Stimulated activated CD4-positive, alpha-beta T cell treated with anti-CD3 and anti-CD28 coated beads, Interleukin-4, amount 100 ng/mL, for 48 hours (primary cell): Measurements from ENCODE around the gene GALK1.
"Not testable (repeated sequence)": the region's sequence is repeated elsewhere in the genome, so short reads cannot be mapped to it uniquely, and the experiment has no call there.

Experiments used
- DNase-seq, 2 donors: peaks; one replicate each; pipeline ENCODE4 v3.0.0-alpha.2; 2020; ENCODE audit warnings: low read depth in 2 of 2

GALK1 gene

DNA sequence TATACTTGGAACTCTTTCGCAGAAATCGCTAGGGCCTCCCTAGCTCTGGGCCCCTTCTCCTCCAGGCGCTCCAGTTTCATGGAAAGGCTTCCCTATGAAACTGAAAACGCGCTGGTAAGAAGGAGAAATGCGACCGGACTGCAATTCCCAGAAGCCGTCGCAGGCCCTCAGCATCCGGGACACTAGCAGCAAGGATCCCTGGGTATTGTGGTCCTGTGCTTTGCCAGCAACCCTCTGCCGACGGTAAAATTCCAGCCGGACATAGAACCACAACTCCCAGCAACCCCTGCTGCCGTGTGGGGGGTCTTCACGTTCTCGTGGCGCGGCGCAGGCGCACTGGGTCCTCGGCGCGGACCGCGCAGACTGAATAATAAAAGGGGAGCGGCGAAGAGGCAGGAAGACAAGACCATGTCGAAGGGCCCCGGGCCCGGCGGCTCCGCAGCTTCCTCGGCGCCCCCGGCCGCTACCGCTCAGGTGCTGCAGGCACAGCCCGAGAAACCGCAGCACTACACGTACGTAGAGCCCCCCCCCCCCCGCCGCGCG lies 19.6 kb upstream of the GALK1 start, which contains the start of gene UNK:
Gene UNK (plus strand): TSS at position 334 of the 543 bp plus-strand sequence. CDS start 75 bp downstream, at position 409.
- DNase-seq: peak; percentile 86 to 92

DNA sequence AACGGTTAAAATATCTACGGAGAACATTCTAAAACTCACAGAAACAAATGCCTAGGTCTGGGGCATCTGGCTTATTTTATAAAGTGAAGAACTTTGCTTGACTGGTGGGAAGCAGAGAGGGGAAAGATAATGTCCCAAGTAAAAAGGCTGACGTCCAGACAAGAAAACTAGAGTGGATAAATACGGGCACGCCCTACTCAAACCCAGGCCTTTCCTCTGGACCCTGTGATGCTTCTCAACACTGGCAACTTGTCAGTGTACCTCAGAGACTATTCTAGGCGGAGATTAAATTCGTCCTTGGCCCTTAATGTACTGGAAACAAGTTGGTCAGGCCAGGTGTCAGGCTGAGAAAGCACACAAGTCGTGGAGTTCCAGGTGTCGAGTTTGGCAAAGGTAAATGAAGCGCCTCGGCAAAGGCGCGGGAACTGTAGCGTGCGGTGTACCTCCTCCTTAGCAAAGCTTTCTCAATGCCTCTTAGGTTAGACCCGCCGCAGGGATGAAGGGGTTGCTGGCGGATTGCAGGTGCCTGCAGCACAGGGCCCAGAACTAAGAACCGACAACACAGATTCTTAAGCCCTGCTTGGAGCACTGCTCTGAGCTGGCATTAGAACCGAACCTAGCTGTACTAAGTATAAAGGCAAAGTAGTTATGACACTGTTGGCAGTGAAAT lies 18.9 kb upstream of the GALK1 start:
- DNase-seq: no peak

GRCh38 chr17:75783069-75783783 lies 18.2 kb upstream of the GALK1 start:
- no peak for DNase-seq

- no peak for DNase-seq
Observed at GRCh38 chr17:75779987-75780889, 15.2 kb upstream of the GALK1 start.

DNA sequence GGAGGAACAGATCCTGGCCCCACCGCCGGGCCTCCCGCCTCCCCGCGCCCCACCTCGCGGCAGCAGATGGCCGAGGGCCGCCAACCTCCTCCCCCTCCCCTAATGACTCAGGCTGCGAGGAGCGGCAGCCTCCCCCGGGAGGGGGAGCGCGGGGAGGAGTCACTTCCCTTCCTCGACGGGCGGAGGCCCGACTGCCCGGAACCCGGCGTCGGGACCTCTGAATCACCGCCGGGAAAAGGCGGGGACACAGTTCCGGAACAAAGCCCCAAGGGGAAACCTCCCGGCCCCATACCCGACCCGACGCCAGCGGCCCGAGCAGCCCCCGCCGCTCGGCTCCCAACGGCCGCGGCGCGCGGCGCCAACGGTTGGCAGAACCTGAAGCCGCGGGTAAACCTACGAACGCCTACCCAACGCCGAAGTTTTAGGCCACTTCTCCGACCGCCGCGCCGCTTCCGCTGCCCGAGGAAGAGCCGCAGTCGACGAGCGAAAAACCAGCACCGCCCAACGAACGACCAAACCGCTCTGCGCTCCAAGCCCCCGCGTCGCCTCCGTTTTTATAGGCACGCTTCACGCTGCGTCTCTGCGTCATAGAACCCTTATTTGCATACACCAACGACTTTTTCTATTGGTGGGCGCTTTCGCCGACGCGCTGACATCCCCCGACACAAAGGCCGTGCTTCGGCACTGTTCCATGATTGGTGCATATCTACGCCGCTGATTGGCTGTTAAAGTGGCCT lies 14.4 kb upstream of the GALK1 start:
- peak; percentile 87 for DNase-seq

DNA sequence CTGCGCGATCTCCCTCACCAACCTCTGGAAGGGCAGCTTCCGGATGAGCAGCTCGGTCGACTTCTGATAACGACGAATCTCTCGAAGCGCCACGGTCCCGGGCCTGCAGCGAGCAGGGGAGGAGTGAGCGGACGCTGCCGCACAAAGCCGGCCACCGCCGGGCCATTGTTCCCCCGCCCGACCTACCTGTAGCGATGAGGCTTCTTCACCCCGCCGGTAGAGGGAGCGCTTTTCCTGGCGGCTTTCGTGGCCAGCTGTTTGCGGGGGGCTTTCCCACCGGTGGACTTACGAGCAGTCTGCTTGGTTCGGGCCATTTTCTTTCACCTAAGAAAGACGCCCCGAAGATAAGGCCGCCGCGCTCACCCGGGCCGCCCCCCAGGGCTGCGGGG lies 13.9 kb upstream of the GALK1 start:
- DNase-seq: peak; percentile 65 to 66

- not testable (repeated sequence) for DNase-seq
Observed at GRCh38 chr17:75778066-75778860, 13.3 kb upstream of the GALK1 start.

DNA sequence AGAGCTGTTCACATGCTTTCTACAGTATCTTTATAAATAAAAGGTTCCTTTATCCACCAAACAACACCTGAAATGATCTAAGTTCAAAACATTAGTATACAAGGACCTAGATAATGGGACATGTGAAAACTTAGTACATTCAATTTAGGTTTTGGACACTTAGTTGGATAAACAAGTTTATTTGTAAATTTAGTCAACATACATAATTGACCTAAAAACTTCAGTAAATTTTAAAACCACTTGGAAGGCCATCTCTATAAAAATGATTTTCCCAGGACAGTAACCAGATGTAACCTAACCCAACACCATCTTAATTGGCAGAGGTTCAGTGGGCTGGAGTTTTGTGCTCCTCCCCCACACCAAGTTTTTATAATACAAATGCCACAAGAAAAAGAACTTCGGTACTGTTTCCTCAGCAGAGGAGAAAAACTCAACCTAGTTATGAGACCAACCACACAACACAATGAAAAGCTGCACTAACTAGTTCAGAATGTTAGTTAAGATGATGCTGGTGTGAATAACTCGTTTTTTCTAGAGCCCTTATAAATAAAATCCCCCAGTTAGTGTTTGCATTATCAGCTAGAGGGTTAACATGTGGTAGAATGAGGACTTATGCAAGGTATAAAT lies 12.4 kb upstream of the GALK1 start:
- no peak for DNase-seq

- DNase-seq: no peak
Observed at GRCh38 chr17:75776386-75777295, 11.6 kb upstream of the GALK1 start.

DNA sequence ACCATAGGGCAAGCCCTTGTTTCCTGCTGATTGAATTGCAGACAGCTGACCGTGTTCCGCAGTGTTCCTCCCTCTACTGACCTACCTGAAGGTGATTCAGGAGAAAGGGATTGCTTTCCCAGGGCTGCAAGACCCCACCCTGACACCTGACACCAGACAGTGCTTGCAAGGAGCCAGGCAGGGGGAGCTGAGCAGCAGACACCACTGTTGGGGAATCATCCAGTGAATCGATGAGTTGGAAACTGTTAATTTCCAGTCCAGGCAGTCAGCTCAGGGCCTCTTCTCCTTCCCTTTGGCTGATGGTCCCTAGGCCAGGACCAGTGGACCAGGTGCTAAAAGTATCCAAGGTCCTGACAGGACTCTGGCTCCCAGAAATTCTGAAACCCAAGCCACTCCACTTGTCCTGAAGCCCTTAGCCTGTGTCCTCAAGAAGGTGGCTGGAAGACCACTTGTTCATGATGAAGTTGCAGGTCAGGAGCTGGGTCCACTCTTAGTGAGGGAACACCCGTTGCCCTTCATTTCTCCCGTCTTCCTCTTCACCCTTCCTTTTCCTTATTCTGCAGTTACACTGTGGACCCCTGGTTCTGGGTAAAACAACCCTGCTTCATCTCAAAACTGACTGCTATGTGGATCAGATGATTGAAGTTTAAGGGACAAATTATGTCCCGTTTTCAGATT lies 10.1 kb upstream of the GALK1 start:
- no peak for DNase-seq

GRCh38 chr17:75774471-75774990 lies 9.5 kb upstream of the GALK1 start:
- no peak for DNase-seq

GRCh38 chr17:75773808-75774470 lies 8.9 kb upstream of the GALK1 start:
- DNase-seq: no peak

- DNase-seq: no peak
Observed at GRCh38 chr17:75773121-75773807, 8.3 kb upstream of the GALK1 start.

DNA sequence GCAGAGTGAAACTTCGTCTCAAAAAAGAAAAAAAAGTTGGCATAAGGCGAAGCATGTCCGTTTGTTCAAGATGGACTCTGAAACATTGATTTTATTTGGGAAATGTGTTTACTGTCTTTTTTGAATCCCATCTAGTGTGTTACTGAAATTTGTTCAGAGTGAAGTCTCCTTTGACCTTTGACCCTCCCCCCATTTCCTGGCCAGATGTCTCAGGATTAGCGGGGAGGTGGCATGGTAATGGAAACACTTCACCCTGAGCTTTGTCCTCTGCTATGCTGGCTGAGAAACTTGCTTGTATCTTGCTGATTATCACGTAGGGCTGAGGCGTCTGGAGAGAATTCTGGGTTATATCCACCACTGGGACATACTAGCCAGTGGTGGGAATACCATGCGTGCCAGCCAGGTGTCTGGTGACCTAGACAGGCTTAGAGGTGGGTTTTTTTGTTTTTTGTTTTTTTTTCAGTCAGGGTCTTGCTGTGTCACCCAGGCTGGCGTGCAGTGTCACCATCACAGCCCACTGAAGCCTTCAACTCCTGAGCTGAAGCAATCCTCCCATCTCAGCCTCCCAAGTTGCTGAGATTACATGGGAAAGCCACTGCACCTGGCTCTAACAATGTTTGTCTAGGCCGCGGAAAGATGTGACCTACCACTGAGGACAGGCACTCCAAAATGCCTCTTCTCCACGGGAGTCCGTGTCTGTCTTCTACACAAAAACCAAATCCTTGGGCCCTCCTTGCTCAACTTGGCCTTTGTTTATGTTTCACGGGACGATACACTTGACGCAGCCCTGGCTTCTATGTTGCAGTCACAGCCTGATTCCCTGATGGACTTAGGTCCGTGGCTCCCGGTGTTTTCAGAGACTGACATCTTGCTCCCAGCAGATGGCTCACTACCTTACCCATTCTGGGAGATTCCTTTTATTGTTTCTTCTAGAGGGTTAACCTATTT lies 6.6 kb upstream of the GALK1 start:
- DNase-seq: no peak

GRCh38 chr17:75769536-75769935 lies 4.5 kb upstream of the GALK1 start:
- DNase-seq: no peak

DNA sequence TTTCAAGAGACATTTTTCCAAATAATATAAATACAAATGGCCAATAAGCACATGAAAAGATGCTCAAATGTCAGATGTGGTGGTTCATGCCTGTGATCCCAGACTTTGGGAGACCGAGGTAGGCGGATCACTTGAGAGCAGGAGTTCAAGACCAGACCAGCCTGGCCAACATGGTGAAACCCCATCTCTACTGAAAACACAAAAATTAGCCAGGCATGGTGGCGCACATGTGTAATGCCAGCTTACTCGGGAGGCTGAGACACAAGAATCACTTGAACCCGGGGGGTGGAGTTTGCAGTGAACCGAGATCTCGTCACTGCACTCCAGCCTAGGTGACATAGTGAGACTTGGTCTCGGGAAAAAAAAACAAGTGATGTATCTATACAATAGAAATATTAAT lies 2.9 kb upstream of the GALK1 start:
- DNase-seq: no peak
